ENCODE results near the gene NUMA1.

GRCh38 chr11:72008728-72009127 is 71.6 kb downstream of the NUMA1 start:
- no peak for TF ChIP-seq CTCF (conservative IDR thresholded peaks at IDR 0.05; ENCODE audit: low read length)
- no peak for TF ChIP-seq EZH2phosphoT487 (IDR thresholded peaks at IDR 0.05; ENCODE audit: borderline replicate concordance)

All from Loucy (cell line).